ENCODE results near the gene C1QTNF9.

DNA sequence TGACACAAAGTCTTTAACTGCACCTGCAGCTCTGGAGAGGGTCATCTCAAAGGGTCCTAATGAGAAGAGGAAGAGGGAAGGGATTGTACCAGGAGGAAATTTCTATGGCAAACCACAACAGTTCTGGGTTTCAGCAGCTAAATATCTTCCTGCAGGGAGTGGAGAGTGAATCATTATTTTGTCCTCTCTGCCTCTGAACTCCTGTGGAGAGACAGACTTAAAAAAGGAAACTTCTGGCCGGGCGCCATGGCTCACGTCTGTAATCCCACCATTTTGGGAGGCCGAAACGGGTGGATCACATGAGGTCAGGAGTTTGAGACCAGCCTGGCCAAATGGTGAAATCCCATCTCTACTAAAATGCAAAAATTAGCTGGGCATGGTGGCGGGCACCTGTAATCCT lies 16.9 kb upstream of the C1QTNF9 start:
- TF ChIP-seq EP300 (IDR thresholded peaks at IDR 0.05; ENCODE audit: low read length) (no peak), ZSCAN32 (CRISPR knock-in tag; IDR thresholded peaks at IDR 0.05) (no peak), MAFK (IDR thresholded peaks at IDR 0.05; ENCODE audit: low read length) (no peak), TGIF2 (CRISPR knock-in tag; IDR thresholded peaks at IDR 0.05) (no peak), CTCF (IDR thresholded peaks at IDR 0.05 in 2 of 3, conservative IDR thresholded peaks at IDR 0.05 in 1 of 3; ENCODE audit: insufficient read depth in 2 of 3, low read depth in 1 of 3, low read length in 3 of 3) (no peak)
- TF ChIP-seq, protein P1, sequence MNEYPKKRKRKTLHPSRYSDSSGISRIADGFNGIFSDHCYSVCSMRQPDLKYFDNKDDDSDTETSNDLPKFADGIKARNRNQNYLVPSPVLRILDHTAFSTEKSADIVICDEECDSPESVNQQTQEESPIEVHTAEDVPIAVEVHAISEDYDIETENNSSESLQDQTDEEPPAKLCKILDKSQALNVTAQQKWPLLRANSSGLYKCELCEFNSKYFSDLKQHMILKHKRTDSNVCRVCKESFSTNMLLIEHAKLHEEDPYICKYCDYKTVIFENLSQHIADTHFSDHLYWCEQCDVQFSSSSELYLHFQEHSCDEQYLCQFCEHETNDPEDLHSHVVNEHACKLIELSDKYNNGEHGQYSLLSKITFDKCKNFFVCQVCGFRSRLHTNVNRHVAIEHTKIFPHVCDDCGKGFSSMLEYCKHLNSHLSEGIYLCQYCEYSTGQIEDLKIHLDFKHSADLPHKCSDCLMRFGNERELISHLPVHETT (CRISPR knock-in tag; conservative IDR thresholded peaks at IDR 0.05 in 1 of 2, IDR thresholded peaks at IDR 0.05 in 1 of 2): no peak
